Right renal pelvis (tissue), 4 donors: ENCODE measurements around the gene LSR. TPM values are rescaled to one million over a fixed set of nuclear protein-coding genes. Genes with fewer than 3 reads are reported as not detected.
"Not testable (repeated sequence)": the region's sequence is repeated elsewhere in the genome, so short reads cannot be mapped to it uniquely, and the experiment has no call there.

Source experiments
- DNase-seq, 4 donors: peaks; one replicate each; pipeline ENCODE4 v3.0.0-alpha.2; 2013; ENCODE audit warnings: low read depth in 4 of 4, low spot score in 3 of 4, missing footprints in 1 of 4
- polyA plus RNA-seq, 4 donors: library from polyadenylated mRNA; unstranded; fragments of 120-200 nt; gene quantifications; one replicate each; pipeline ENCODE4 v1.2.1, GENCODE V29; 2013; ENCODE audit not compliant: insufficient read length in 4 of 4

The LSR gene
- polyA plus RNA-seq, 4 donors: 52.3 to 69.7 (median 52.8) TPM

DNA sequence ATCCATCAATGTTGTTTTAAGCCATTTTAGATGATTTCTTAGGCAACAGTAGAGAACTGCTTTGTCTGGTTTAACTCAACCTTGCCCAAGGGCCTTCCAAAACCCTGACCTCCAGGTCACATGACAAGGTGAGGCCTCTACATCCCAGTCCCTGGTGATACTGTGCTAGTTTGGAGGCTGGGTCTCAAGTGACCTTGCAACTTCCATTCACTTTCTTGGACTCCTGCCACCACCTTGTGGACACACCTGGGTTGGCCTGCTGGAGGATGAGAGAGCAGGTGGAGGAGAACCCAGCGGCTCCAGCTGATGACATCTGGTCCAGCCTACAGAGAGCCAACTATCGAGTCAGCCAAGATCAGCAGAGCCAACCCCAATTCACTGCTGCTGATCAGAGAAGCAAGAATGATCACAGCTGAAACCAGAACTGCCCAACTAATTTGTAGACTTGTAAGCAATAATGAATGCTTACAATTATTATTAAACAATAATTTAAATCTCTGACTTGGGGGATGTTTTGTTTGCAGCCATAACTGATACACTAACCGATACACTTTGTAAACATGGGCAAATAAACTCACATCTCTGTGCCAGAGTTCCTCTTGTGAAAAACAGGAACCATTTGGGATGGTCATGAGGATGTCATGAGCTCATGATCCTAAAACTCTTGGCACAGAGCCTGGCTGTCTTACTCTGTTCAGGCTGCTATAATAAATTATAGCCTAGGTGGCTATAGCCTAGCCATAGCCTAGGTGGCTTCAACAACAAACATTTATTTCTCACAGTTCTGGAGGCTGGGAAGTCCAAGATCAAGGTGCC is 31.8 kb upstream of the LSR start:
- DNase-seq: no peak

- DNase-seq: no peak
These were observed 31.2 kb upstream of the LSR start for GRCh38 chr19:35217649-35217990.

- no peak for DNase-seq
These were observed 29.8 kb upstream of the LSR start for GRCh38 chr19:35219008-35219407.

DNA sequence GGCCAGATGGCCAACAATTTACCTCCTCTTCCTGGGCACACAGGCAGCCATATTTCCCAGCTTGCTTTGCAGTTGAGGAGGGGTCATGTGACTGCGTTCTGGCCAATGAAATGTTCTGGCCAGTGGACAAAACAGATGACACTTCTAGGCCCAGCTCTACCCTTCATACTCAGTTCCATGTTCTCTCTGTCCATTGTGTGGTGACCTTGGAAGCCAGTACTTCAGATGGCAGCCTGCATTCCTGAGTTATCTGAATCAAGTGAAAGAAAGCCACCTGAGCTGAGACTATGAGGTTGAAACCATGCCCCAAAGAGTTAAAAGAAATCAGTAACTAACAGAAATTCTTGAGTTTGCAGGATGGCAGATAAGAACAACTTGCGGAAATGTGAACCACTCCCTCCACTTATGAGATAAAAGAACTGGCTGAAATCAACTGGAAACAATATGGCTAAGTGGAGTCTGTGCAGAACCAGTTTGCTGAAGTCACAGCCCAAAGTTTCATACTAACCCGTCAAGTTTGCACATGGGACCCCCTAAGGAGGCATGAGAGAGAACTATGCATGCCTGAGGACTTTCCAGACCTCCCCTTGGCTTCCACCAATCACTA is 28.4 kb upstream of the LSR start:
- DNase-seq: no peak

DNA sequence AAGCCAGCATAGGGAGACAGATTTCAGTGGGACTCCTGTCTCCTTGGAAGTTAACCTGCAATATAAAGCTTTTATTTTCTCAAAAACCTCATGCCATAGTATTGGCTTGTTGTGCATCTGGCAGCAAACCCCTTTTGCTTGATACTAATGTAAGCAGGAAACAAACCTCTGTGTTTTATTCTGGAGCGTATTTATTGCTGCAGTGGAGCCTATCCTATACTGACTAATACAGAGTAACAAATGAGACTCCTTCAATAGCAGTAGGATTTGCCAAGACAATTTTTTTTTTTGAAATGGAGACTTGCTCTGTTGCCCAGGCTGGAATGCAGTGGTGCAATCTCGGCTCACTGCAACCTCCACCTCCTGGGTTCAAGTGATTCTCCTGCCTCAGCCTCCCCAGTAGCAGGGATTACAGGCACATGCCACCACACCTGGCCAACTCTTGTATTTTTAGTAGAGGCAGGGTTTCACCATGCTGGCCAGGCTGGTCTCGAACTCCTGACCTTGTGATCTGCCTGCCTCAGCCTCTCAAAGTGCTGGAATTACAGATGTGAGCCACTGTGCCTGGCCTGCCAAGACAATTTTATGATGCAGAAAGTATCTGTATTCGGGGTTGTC is 27.7 kb upstream of the LSR start:
- not testable (repeated sequence) for DNase-seq

GRCh38 chr19:35222373-35223015 is 26.3 kb upstream of the LSR start:
- no peak for DNase-seq

DNA sequence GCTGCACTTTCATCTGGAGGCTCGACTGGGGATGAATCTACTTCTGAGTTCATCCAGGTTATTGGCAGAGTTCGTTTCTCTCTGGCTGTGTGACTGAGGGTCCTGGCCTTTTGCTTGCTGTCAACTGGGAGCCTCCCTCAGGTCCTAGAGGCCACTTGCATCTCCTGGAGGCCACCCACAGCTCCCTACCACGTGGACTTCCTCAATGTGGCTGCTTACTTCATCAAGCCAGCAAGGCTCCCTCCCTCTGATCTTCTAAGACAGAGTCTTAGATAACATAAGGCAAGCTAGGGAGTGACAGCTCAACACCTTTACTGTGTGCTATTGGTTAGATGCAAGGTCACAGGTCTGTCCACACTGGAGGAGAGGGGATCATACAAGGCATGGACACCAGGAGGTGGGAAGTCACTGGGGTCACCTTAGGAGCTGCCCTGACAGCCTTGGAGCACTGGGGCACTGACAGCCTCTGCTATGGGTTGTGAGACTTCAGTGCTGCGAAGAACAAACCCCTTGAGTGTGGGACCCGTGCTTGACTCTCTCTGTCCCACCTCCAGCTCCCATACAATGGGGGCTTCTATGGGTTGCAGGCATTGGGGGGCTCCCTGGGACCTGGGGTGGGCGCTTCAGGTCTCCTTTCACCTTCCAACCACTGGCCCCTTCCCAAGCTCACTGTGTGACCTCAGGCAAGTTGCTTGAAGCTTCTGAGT is 25.6 kb upstream of the LSR start:
- no peak for DNase-seq

- DNase-seq: no peak
These were observed 24.8 kb upstream of the LSR start for GRCh38 chr19:35223862-35224505.

GRCh38 chr19:35224681-35225571 is 23.9 kb upstream of the LSR start:
- no peak for DNase-seq

DNA sequence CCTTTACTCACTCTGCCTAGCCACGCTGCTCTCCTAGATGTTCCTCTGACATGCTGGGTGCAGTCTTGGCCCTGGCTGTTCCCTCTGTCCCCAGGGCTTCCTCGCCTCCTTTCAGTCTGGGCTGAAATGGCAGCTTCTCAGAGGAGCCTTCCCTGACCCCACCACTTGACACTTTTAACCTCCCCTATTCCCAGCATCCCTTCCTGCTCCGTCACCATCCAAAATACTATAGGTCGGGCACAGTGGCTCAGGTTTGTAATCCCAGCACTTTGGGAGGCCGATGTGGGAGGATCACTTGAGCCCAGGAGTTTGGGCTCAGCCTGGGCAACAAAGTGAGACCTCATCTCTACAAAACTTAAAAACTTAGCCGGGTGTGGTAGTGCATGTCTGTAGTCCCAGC is 22.9 kb upstream of the LSR start:
- DNase-seq: no peak

DNA sequence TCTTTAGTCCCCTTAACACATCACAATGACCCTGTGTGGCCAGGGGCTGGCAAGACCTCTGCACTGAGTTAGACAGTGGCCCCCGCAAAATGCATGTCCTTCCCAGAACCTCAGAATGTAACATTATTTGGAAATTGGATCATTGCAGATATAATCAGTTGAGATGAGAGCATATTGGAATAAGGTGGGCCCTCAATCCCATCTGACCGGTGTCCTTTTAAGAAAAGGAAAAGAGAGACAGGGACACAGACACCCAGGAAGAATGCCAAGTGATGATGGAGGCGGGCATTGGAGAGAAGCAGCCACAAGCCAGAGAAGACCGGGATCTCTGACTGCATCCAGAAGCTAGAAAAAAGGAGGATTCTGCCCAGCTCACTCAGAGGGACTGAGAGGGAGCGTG is 22.1 kb upstream of the LSR start:
- no peak for DNase-seq

DNA sequence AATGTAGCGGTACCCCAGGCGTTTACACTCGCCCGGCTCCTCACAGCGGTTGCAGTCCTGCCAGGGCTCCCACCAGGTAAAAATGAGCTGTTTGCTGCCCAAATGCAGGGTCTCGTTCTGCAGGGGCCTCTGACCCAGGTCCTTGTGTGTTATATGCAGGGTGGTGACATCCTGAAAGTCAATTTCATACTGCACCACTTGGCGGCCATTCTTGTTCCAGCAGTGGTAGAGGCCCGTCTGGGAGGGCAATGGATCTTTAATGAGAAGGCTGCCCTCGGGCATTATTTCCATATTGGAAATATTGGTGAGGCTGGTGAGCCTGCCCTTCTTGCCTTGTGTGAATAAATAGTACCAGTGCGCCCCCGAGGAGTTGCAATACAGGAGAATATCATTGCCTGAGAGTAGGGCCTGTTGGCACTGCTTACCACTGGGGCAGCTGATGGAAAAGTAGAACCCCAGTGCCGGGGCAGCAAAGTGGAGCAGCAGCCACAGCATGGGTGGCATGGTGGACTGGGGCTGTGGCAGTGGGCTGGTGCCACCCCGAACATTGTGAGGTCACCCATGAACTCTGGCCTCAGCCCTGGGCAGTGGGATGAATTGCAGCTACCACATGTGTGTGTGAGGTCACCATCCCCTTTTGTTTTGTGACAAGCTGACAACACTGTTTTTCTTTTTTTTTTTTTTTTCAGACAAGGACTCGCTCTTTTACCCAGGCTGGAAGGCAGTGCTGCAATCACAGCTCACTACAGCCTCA is 20.4 kb upstream of the LSR start, which contains the start of gene FAM187B:
Gene FAM187B (minus strand): TSS at position 563 of the 754 bp plus-strand sequence. CDS start 59 bp downstream, at position 504.
- no peak for DNase-seq

DNA sequence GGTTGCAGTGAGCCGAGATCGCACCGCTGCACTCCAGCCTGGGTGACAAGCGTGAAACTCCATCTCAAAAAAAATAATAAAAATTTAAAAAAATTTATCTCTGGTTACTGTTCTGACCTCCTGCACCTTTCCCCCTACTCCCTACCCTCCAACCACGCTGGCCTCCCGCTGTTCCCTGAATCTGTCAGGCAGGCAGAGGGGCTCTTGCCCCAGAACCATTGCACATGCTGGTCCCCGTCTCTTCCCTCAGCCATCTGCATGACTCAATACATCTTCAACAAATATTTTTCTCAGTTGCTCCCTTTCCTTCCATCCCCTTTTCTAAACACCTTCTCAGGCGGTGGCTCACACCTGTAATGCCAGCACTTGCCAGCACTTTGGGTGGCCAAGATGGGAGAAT is 19.2 kb upstream of the LSR start:
- DNase-seq: no peak

DNA sequence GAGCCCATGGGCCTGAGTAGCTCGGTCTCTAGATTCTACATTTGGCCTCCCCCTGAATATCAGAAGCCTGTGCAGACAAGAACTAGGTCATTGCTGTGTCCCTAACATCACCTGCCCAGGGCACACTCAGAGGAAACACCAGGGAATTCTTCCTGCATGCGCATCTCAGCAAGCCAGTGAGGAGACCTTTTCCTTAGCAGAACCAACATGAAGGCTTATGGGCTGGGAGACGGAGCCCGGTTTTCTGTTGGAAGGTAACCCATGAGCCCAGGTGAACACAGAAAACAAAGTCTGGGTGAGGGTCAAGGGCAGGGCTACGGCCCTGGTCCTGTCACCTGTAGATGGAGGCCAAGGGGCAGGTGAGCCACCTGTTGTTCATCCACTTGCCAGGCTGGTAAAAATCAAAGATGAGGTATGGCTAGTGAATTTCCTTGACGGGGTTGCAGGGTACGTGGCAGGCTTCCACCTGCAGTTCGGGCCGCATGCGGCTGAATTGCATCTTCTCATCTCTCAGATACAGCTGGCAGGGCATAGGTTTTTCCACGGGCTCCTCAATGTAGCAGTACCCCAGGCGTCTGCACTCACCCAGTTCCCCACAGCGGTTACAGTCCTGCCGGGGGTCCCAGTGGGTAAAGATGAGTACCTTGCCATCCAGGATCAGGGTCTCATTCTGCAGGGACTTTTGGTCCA is 16.7 kb upstream of the LSR start:
- no peak for DNase-seq

DNA sequence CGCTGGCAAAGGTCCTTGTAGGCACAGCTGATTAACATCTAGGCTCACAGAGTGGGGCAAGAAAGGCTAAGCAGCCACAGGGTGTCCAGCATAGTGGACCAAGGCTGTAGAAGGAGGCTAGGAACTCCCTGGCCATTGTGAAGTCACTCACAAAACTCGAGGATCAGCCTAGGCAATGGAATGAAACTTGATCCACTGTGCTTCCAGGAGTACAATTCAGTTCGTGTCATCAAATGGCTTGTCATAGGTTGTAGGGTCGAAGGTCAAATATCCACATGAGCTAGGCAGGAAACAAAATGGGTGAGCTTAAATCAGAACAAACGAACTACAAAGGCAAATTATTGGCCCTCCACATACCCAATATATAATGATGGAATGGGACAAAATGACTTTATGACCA is 15.9 kb upstream of the LSR start:
- no peak for DNase-seq

GRCh38 chr19:35236638-35237400 is 12.0 kb upstream of the LSR start:
- DNase-seq: no peak

- not testable (repeated sequence) for DNase-seq
These were observed 9.2 kb upstream of the LSR start for GRCh38 chr19:35239597-35239996.
